ENCODE measurements around the gene GBGT1. TPM values are rescaled to one million over a fixed set of nuclear protein-coding genes. Genes with fewer than 3 reads are reported as not detected.

GBGT1 gene
- total and polyA plus RNA-seq, 2 of the 4 experiments (the other 2 are of a cell fraction) = 1.8 to 3.2 TPM

DNA sequence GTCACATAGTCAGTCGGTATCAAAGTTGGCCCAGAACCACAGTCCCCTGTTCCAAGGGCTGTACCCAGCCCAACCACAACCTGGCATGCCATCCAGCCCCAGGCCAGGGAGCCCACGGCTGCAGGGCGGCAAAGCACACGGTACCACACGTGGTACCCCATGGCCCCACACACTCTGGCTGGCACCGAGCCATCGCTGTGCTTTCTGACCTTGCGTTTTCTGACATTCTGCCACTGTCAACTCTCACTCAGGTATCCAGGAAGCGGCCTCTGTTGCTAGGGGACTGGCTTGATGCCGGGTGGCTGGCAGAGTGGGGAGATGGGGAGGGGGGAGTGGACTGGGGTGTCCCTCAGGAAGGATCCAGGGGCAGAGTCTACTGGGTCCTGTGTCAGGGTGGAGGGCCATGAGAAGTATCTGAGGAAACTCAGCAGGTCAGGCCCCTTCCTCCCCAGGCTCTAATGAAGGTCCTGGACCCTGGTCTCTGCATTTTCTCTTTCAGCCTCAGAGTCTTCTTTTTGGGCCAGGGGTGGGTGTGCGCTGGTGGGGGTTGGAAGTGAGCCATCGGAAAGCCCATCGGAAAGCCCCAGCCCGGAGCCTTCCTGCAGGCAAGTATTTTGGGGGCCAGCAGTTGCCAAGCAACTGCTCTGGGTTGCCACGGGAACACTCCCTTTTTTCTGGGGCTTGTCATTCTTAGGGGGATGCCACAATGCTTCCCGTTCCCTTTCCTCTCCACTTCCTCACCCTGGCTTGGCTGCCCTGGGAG is 21.7 kb downstream of the GBGT1 start (continued):
- TF ChIP-seq CEBPB (IDR thresholded peaks at IDR 0.05; ENCODE audit: low read depth, low read length) (no peak), SMC3 (IDR thresholded peaks at IDR 0.05; ENCODE audit: low read depth, low read length) (no peak), MAFK (IDR thresholded peaks at IDR 0.05; ENCODE audit: low read depth, low read length) (no peak)

DNA sequence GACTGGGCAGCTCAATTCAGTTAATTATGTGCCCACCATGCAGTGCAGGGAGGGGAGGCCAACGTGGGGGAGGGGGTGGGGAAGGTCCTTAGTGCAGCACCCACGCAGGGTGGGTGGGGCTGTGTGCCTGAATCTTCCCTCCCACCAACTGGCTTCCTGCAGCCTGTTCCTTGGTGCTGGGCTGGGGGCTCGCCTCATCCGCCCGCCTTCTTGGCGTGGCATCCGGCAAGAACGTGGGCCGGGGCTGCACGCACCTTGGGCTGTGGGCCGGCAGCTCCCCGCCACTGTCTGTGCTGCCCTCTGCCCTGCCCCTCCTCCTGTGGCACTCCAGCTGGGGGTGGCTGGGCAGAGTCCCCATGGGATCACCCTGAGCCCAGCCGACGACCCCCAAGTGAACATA is 23.1 kb downstream of the GBGT1 start:
- H3K4me3 ChIP-seq (ENCODE audit: insufficient read depth, low read depth, low read length) = no peak overlapping the region
- H3K4me2 ChIP-seq (ENCODE audit: low read depth, low read length) = no peak overlapping the region
- no peak overlapping the region for H3K23ac ChIP-seq (ENCODE audit: low read depth, low read length)
- in situ Hi-C loops (cut with MboI; ENCODE audit: low sequenced_read_pairs) (no loop called here), intact Hi-C loops (cut with micrococcal nuclease) (no loop called here), dilution Hi-C loops (cut with HindIII; ENCODE audit: low sequenced_read_pairs, unreplicated experiment) (no loop called here)
- peaks cover 6% of the 10 kb centered on the region; the same call in 1 of the 2 replicates for H3K9me1 ChIP-seq (ENCODE audit: insufficient read depth, low read length)
- H3K14ac ChIP-seq (replicated peaks; ENCODE audit: low read depth, low read length) = no peak overlapping the region
- no peak overlapping the region for H3K56ac ChIP-seq (ENCODE audit: extremely low read depth, insufficient read depth, low read length)
- 96% methylated on average over 9 of the region's 14 CpGs; no CpG with 5 or more reads in 1 of the 2 experiments for WGBS, 2 experiments (ENCODE audit: extremely low coverage in 2 of 2, insufficient read length in 1 of 2)
- H3K79me1 ChIP-seq (ENCODE audit: low read depth in 1 of 2, low read length in 2 of 2) = peaks cover 11 to 51% of the 10 kb centered on the region in 2 experiments
- no peak overlapping the region for H2AK9ac ChIP-seq (replicated peaks; ENCODE audit: low read depth, low read length, poor library complexity)
- no peaks in the 10 kb centered on the region for H3K9me3 ChIP-seq (ENCODE audit: control insufficient read depth, insufficient read depth, low read length)
- no peak overlapping the region for H2BK20ac ChIP-seq (ENCODE audit: low read depth, low read length)
- POLR2A ChIA-PET (ENCODE audit: unreplicated experiment) = no interaction called here
- H4K5ac ChIP-seq (ENCODE audit: low read depth, low read length) = no peak overlapping the region
- H3K27me3 ChIP-seq (ENCODE audit: control insufficient read depth, insufficient read depth, low read length) = no peaks in the 10 kb centered on the region
- no peaks in the 10 kb centered on the region for H3K36me3 ChIP-seq (ENCODE audit: control insufficient read depth, insufficient read depth, low read length)
- no peak overlapping the region for H3K9ac ChIP-seq (ENCODE audit: low read depth, low read length)
- no peak overlapping the region for H3K18ac ChIP-seq (ENCODE audit: low read depth, low read length)
- H2AK5ac ChIP-seq (ENCODE audit: low read depth, low read length) = no peak overlapping the region
- no peak overlapping the region for H4K91ac ChIP-seq (ENCODE audit: insufficient read depth, low read depth, low read length)
- no peak overlapping the region for H2BK15ac ChIP-seq (ENCODE audit: low read depth, low read length)
- H4K20me1 ChIP-seq (ENCODE audit: insufficient read depth, low read length) = peaks cover 66% of the 10 kb centered on the region
- ATAC-seq (ENCODE audit: low read depth) (no peak), DNase-seq (no peak)
- no TSS peak for BruUV-seq (replicated peaks)
- H2BK120ac ChIP-seq (ENCODE audit: low read depth, low read length) = no peak overlapping the region
- no peak overlapping the region for H2AFZ ChIP-seq (replicated peaks; ENCODE audit: low read length, poor library complexity)
- H2BK5ac ChIP-seq (ENCODE audit: low read depth, low read length, poor library complexity, severe bottlenecking) = no peak overlapping the region
- no peak overlapping the region for H3K27ac ChIP-seq (ENCODE audit: insufficient read depth, low read length)
- CTCF ChIA-PET = no interaction called here
- peaks cover 14% of the 10 kb centered on the region for H3K4me1 ChIP-seq (ENCODE audit: control insufficient read depth, insufficient read depth, low read length)
- no peak overlapping the region for H4K8ac ChIP-seq (ENCODE audit: low read depth in 2 of 2, low read length in 2 of 2)
- TF ChIP-seq CHD1 (IDR thresholded peaks at IDR 0.05; ENCODE audit: low read depth, low read length) = no peak
- TF ChIP-seq, protein P1, sequence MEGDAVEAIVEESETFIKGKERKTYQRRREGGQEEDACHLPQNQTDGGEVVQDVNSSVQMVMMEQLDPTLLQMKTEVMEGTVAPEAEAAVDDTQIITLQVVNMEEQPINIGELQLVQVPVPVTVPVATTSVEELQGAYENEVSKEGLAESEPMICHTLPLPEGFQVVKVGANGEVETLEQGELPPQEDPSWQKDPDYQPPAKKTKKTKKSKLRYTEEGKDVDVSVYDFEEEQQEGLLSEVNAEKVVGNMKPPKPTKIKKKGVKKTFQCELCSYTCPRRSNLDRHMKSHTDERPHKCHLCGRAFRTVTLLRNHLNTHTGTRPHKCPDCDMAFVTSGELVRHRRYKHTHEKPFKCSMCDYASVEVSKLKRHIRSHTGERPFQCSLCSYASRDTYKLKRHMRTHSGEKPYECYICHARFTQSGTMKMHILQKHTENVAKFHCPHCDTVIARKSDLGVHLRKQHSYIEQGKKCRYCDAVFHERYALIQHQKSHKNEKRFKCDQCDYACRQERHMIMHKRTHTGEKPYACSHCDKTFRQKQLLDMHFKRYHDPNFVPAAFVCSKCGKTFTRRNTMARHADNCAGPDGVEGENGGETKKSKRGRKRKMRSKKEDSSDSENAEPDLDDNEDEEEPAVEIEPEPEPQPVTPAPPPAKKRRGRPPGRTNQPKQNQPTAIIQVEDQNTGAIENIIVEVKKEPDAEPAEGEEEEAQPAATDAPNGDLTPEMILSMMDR (conservative IDR thresholded peaks at IDR 0.05; ENCODE audit: low read depth, low read length) = no peak
- TF ChIP-seq BHLHE40 (IDR thresholded peaks at IDR 0.05; ENCODE audit: low read depth, low read length) = no peak
- TF ChIP-seq MXI1 (IDR thresholded peaks at IDR 0.05; ENCODE audit: borderline replicate concordance, low read depth, low read length) = no peak
- no peak for TF ChIP-seq MAZ (IDR thresholded peaks at IDR 0.05; ENCODE audit: borderline replicate concordance, low read depth, low read length)
- TF ChIP-seq SMC3 (IDR thresholded peaks at IDR 0.05; ENCODE audit: low read depth, low read length) = no peak
- no peak overlapping the region for H3K4ac ChIP-seq (ENCODE audit: low read depth, low read length)
